Activated T-cell treated with anti-CD3 and anti-CD28 coated beads for 48 hours (primary cell): ENCODE results near the gene ANKRD45.
"Not testable (repeated sequence)": the region's sequence is repeated elsewhere in the genome, so short reads cannot be mapped to it uniquely, and the experiment has no call there.

ENCODE experiments used
- DNase-seq: peaks from one replicate; pipeline ENCODE4 v3.0.0-alpha.2; 2020; ENCODE audit warnings: low read depth

The ANKRD45 gene

DNA sequence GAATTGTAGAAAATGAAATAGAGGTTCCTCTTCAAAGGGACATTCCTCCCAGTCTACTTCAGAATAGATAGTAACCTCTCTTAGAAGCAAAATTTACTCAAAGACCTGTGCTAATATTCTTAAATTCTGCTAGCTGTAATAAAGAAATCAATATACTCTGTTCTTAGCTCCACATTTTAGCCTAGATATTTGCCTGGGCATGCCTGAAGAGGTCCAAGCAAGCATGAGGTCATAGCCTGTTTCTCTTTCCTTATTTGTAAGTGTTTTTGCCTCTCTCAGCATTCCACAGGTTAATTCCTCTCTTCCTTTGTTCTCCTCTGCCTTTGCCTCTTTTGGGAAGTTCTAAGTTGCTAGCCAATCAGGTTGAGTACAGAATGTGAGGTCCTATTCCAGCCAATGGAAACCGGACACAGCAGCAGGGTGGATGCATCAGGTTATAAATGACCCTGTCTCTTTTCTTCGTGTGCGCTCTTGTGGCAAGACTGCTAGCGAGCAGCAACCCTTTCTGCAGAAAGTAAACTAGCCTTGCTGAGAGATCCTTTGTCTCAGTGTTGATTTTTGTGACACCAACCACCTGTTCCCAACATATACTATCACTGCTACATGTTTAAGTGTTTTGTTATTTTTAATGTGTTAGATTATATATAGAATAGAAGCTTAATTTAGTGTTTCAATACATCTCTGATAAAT lies 27.1 kb downstream of the ANKRD45 start:
- DNase-seq = not testable (repeated sequence)

DNA sequence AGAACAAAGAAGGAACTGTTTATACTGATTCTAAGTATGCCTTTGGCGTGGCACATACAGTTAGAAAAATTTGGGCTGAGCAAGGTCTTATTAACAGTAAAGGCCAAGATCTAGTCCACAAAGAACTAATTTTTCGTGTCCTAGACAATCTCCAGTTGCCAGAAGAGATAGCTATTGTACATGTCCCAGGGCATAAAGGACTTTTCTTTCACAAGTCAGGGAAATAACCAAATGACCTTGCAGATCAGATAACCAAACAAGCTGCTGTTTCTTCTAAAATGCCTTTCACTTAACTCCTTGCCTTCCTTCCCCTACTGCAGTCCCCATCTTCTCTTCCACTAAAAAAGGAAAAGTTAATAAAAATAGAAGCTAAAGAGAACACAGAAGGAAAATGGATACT lies 30.5 kb downstream of the ANKRD45 start:
- no peak for DNase-seq

DNA sequence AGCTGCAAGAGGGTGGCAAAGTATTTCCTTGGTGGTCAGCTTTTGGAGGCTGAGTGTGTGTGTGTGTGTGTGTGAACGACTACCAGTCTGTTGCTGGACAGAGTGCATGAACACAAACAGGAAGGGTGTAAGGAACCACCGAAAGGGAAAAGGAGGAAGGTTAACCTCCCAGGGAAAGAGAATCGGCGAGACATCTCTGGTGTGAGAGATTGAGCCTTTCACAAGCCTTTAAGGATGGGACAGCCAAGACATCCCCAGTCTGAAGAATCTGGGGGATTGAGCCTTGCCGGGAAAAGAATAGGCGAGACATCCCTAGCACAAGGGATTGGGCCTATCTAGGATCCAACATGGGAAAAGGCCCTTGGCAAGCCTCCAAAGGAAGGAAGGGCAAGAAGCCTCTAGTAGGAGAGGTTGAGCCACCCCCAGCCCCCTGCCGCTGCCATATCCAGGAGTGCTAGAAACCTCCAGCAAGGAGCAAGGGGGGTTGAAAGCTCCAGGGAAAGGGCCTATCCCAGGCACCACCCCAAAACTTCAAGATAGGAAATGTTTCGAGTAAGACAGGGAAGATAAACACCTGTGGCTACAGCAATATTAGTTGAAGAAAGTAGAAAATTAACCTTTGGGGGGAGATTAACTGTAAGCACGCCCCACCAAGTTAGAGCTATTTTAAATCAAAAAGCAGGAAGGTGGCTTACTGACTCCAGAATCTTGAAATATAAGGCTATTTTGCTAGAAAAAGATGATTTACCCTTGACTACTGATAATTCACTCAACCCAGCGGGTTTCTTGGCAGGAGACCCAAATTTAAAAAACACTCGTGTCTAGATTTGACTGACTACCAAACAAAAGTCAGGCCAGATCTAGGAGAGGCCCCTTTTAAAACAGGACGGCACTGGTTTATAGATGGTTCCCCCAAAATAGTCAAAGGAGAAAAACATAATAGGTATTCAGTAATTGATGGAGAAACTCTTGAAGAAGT lies 31.3 kb downstream of the ANKRD45 start:
- DNase-seq = no peak

DNA sequence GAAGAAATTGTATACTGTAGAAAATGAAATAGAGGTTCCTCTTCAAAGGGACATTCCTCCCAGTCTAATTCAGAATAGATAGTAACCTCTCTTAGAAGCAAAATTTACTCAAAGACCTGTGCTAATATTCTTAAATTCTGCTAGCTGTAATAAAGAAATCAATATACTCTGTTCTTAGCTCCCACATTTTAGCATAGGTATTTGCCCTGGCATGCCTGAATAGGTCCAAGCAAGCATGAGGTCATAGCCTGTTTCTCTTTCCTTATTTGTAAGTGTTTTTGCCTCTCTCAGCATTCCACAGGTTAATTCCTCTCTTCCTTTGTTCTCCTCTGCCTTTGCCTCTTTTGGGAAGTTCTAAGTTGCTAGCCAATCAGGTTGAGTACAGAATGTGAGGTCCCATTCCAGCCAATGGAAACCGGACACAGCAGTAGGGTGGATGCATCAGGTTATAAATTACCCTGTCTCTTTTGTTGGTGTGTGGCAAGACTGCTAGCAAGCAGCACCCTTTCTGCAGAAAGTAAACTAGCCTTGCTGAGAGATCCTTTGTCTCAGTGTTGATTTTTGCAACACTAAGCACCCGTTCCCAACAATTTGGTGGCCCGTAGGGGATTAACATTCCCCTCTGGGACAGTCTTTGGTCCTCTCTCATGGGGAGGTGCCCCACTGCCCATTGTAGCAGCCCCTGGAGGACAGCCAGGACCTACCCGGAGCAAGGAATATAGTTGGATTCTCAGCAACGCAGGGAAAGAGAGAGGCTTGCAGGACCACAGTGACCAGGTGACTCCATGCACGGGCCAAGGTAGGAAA lies 32.2 kb downstream of the ANKRD45 start:
- DNase-seq = not testable (repeated sequence)

DNA sequence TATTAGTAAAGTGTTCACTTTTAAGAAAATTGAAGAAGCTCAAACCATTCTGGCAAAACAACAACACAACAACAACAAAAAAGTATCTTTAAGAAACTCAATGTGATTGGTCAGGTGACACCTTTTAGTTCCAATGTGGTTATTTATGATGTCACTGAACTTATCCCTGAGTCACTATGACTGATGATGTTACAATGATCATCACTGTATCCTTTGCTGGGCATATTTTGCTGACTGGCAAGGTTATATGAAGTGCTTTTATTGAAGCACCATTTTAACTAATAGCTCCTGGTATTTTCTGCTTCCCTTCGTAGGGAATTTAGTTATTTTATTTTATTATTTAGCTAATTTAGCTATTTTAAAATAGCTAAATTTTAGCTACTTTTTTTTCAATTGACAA lies 34.5 kb downstream of the ANKRD45 start, which contains the start of gene TEX50:
Gene TEX50, plus strand, starts transcription at position 223 of the 400 bp plus-strand sequence. CDS start 184 bp downstream, outside the sequence.
- DNase-seq = no peak

DNA sequence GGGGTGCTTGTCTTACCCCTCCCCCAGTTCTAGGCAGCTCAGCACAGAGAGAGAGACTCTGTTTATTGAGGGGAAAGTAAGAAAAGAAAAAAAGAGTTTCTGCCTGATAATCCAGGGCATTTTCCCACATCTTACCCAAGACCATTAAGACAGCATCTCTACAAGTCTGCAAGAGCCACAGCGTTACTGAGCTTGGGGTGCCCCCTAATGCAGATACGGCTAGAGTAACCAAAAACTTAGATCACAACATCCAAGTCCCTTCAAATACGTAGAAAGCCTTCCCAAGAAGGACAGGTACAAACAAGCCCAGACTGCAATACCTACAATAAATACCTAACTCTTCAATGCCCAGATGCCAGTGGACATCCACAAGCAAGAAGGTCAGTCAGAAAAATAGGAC lies 40.8 kb downstream of the ANKRD45 start:
- no peak for DNase-seq

DNA sequence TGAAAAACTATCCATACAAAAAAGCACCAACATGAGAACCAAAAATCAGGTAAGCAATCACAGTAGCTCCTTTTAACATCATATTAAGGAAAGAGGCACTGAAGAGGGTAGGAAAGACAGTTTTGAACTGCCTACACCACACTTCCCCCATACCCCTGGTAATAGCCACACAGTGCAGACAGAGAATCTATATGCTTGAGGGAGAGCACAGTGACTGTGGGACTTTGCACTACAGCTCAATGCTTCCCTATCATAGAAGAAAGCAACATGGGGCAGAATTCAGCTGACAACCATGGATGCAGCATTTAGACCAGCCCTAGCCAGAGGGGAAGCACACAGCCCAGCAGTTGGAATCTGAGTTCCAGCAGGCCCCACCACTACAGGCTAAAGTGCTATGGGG lies 42.4 kb downstream of the ANKRD45 start:
- DNase-seq = no peak

DNA sequence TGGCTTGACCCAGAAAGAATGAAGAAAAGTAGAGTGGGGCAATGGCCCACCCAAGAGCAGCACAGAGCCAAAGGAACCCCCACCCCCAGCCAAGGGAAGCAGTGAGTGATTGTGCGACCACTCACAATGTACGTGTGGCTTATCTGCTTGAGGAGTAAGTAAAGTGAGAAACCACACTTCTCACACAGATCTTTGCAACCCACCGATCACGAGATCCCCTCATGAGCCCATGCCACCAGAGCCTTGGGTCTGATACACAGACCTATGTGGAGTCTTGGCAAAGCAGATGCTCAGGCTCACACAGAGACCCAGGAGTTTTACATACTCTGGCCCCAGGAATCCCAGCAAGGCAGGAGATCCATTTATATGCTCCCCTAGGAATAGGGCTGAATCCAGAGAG lies 52.8 kb downstream of the ANKRD45 start:
- no peak for DNase-seq

DNA sequence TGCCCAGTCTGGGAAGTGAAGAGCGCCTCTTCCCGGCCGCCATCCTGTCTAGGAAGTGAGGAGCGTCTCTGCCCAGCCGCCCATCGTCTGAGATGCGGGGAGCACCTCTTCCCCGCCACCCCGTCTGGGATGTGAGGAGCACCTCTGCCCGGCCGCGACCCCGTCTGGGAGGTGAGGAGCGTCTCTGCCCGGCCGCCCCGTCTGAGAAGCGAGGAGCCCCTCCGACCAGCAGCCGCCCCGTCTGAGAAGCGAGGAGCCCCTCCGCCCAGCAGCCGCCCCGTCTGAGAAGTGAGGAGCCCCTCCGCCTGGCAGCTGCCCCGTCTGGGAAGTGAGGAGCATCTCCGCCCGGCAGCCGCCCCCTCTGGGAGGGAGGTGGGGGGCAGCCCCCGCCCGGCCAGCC lies 56.6 kb downstream of the ANKRD45 start:
- DNase-seq = not testable (repeated sequence)

DNA sequence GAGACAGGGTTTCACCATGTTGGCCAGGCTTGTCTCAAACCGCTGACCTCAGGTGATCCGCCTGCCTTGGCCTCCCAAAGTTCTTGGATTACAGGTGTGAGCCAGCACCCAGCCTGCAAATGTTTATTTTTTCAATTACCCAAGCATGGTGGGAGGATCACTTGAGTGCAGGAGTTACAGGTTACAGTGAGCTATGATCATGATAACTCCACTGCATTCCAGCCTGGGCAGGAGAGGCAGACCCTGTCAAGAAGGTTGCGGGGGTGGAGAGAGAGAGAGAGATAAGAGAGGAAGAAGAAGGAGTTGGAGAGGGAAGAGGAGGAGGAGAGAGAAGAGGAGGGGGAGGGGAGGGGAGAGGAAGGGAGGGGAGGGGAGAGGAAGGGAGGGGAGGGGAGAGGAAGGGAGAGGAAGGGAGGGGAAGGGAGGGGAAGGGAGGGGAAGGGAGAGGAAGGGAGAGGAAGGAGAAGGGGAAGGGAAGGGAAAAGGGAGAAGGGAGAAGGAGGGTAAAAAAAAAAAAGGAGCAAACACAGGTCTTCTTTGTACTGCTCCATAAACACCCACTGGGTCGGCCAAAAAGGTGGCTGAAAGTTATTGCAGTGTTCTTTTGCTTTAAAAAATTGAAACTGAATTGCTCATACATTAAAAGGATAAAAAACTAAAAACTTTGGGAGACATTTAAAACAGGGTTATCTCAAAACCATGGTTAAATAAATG lies 61.0 kb downstream of the ANKRD45 start:
- DNase-seq = no peak

DNA sequence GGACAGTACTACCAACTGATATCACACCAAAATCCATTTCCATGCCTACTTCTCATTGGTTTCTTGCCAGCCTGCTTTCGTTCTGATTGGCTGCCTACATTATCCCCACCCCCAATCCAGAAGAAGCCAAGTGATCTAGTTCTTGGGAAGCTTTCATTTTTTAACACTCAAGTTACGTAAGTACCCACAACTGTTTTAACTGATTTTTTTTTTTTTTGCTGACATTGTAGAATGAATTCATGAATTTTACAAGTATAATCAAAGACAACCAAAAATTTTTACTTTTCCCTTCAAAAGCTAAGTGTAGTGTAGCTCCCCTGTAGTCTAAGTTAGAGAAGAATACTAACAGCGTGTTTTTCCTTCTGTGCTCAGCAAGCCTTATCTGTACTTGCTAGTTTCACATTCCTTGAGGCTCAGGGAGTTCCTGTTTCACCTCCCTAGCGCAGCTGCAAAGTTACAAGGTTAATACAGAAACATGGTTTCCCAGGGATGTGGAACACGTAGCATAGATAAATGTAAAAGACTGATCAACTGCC lies 66.5 kb downstream of the ANKRD45 start, which contains the start of gene SLC9C2:
Gene SLC9C2, minus strand, starts transcription at position 17 of the 536 bp plus-strand sequence. CDS start 1,296 bp downstream, outside the sequence.
- no peak for DNase-seq

DNA sequence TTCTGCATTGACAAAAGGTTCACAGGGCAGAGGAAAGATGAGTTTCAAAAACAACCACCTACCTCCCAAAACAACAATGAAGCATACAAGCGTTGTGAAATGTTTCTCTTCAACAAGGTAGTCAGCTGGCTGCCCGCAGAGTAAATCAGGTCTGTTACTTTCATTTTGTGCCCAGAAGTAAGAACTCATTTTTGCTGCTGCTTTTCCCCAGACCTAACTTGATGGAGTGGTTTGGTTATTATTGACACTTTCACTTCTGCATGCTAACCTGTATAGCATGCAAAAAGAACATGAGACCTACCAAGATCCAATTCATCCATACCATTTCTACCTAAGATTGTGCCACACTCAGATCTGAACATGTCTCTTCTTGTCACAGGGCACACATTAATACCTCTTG lies 68.1 kb downstream of the ANKRD45 start:
- DNase-seq = no peak

DNA sequence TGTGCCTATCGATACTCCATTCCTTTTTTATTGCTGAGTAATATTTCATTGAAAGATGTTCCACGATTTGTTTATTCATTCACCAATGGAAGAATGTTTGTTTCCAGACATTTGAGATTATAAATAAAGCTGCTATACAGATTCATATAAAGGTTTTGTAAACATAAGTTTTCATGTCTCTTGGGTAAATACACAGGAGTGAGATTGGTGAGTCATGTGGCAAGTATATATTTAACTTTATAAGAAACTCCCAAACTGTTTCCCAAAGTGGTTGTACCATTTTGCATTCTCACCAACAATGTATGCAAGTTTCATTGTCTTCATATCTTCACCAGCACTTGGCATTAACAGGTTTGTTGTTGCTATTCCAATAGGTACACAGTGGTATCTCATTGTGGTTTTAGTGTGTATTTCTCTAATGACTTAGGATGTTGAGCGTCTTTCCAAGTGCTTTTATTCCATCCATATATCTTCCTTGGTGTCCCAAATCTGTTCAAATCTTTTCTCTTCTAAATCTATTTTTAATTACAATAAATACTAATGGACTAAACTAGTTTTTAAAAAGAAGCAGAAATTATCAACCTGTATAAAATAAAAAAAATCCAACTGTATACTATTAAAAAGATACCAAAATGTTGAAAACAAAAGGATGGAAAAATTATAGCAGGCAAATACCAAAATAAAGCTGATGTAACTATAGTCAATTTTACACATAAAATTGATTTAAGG lies 73.4 kb downstream of the ANKRD45 start:
- DNase-seq = no peak

DNA sequence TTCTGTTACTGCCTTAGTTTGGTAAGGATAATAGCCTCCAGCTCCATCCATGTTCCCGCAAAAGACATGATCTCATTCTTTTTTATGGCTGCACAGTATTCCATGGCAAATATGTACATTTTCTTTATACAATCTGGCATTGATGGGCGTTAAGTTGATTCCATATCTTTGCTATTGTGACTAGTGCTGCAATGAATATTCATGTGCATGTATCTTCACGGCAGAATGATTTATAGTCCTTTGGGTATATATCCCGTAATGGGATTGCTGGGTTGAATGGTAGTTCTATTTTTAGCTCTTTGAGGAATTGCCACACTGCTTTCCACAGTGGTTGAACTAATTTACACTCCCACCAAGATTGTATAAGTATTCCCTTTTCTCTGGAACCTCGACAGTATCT lies 78.5 kb downstream of the ANKRD45 start:
- DNase-seq = not testable (repeated sequence)

DNA sequence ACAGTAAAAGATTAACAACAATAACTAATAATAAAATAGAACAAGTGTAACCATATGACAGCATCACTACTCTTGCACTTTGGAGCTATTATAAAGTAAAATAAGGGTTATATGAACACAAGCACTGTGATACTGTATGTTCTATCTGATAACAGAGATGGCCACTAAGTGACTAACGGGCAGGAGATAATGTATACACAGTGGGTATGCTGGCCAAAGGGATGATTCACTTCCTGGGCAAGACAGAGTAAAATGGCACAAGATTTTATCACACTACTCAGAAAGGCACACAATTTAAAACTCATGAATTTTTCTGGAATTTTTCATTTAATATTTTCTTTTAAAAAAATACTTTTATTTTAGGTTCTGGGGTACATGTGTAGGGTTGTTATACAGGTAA lies 79.1 kb downstream of the ANKRD45 start:
- no peak for DNase-seq

DNA sequence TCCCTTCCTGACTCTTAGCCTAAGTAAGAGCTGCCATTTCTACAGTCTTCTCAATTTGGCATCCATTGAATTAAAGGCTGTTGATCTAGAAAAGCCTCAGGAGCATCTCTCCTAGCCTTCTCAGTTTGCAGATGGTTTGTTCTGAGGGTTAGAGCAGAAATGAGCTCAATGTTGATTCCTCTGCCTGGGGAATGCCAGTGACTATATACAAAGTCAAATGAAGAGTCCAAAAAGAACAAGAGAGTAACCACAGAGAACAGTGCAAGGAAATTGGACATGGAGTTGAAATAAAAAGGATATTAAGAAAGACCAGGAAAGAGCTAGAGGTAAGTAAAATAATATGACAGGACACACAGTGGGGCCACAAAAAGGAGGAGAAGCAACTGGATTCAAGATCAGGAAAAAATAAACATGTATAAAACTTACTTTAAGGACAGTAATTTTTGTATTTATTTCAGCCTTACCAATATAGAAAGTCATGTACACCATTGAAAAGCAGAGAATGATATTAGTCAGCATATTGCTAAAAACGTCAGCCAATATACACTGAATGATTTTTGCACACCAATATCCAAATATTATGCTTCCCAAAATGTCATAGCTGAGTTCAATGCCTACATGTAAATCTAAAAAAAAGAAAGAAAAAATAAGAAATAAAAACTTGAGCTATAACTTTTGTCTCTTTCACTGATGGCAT lies 88.1 kb downstream of the ANKRD45 start:
- DNase-seq = no peak

DNA sequence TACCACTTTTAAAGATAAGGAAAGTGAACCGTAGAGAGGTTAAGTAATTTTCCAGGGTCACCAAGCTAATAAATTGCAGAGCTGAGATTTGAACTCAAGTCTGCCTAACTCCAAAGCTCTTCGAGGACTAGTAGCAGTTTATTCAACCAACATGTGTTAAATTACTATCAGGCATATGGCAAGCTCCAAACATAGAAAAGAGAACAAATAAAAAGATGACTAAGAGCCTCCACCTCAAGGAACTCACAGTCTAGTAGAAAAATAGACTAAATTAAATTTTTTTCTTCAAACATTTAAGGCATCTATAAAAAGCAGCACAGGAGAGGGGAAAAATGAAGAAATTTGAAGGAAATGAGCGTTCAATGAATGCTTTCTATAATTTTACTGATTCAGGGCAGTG lies 89.0 kb downstream of the ANKRD45 start:
- no peak for DNase-seq

DNA sequence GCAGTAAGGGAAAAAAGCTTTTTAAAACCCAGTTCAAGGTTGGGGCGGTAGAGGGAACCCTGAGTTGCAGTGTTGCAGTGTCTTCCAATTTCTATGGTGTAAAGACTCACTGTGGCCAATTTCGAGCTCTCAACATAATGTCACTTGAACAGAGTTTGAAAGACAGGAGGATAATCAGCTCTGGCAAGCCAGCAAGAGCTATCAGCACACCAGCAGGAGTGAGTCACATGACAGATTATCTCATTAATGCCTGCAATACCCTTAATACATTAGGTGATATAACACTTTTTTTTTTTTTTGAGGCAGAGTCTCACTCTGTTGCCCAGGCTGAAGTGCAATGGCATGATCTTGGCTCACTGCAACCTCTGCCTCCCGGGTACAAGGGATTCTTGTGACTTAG lies 89.6 kb downstream of the ANKRD45 start:
- no peak for DNase-seq

DNA sequence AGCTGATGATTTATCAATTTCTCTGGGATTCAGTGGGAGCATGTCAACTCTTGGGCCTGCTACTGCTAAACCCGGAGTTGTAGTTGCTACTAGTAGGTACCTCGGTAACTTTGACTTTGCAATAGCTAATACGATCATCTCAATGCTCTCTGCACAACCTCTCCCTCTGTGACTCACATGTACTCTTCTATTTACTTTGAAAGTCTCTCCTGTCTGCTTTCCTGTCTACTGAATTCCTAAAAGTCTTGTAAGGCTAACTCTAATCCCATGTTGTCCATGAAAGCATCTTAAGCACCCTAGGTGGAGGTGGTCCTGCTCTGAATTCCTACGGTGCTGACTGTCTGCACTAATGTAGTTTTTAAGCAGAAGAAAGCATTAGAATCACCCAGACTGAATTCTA lies 96.1 kb downstream of the ANKRD45 start:
- DNase-seq = no peak
